PC-3 (cell line): ENCODE data around the gene RNASEH2B. TPM values are rescaled to one million over a fixed set of nuclear protein-coding genes. Genes with fewer than 3 reads are reported as not detected.

ENCODE experiments used
- ATAC-seq: fragments of 200-7000 bp; cut with Tn5 transposase; 2 replicates; pipeline ENCODE4 v1.9.1; 2020; ENCODE audit warnings: mild to moderate bottlenecking, moderate library complexity
- BruUV-seq: library from RNA; stranded (reverse); fragments of 400-500 nt; replicated peaks from 2 replicates; lab custom pipeline; 2021; lab: Mats Ljungman, UMichigan
- CTCF ChIA-PET: fragments of 300-600 bp; sonication (Branson Sonifier 250); formaldehyde crosslinking; loops from one replicate; lab custom pipeline; 2022; ENCODE audit warnings: antibody characterized with exemption; lab: Charles Lee
- POLR2A ChIA-PET: fragments of 300-600 bp; sonication (Branson Sonifier 250); formaldehyde crosslinking; loops from one replicate; lab custom pipeline; 2022; ENCODE audit warnings: antibody characterized with exemption; ENCODE audit not compliant: unreplicated experiment; lab: Charles Lee
- DNase-seq: peaks from one replicate; pipeline ENCODE4 v3.0.0-alpha.2; 2015
- H2AFZ ChIP-seq: fragments of 300-600 bp; sonication (generic); 2 replicates; pipeline ENCODE4 v1.6.0; 2016; ENCODE audit warnings: antibody characterized with exemption, low read length
- H3F3A ChIP-seq: fragments of 300-600 bp; sonication (generic); one replicate; pipeline ENCODE4 v1.6.0; 2017; ENCODE audit warnings: antibody characterized with exemption, low read length, control low read depth, mild to moderate bottlenecking; ENCODE audit not compliant: unreplicated experiment
- H3K27ac ChIP-seq: fragments of 300-600 bp; sonication (generic); 2 replicates; pipeline ENCODE4 v1.5.1; 2016; ENCODE audit warnings: mild to moderate bottlenecking, low read length
- H3K27me3 ChIP-seq: fragments of 300-600 bp; sonication (generic); 2 replicates; pipeline ENCODE4 v1.6.1; 2016; ENCODE audit warnings: low read length, mixed read lengths
- H3K36me3 ChIP-seq: fragments of 300-600 bp; sonication (generic); 2 replicates; pipeline ENCODE4 v1.6.1; 2016; ENCODE audit warnings: low read depth, mixed run types, low read length, mixed read lengths
- H3K4me1 ChIP-seq: fragments of 300-600 bp; sonication (generic); 2 replicates; pipeline ENCODE4 v1.5.1; 2016; ENCODE audit warnings: low read length; ENCODE audit not compliant: insufficient read depth
- H3K4me2 ChIP-seq: fragments of 300-600 bp; sonication (generic); 2 replicates; pipeline ENCODE4 v1.6.0; 2016; ENCODE audit warnings: low read length
- H3K4me3 ChIP-seq: fragments of 300-600 bp; sonication (generic); 2 replicates; pipeline ENCODE4 v1.5.1; 2016; ENCODE audit warnings: mild to moderate bottlenecking, low read length, mixed read lengths
- H3K79me2 ChIP-seq: fragments of 300-600 bp; sonication (generic); 2 replicates; pipeline ENCODE4 v1.6.1; 2017; ENCODE audit warnings: low read length, mixed read lengths
- H3K9ac ChIP-seq: fragments of 300-600 bp; sonication (generic); 2 replicates; pipeline ENCODE4 v1.6.0; 2016; ENCODE audit warnings: mild to moderate bottlenecking, low read length
- H3K9me2 ChIP-seq: fragments of 300-600 bp; sonication (generic); replicated peaks from 2 replicates; pipeline ENCODE4 v1.6.1; 2016; ENCODE audit warnings: mixed run types, low read length, mixed read lengths
- H3K9me3 ChIP-seq: fragments of 300-600 bp; sonication (generic); 2 replicates; pipeline ENCODE4 v1.6.1; 2016; ENCODE audit warnings: low read length, mixed read lengths
- H4K20me1 ChIP-seq: fragments of 300-600 bp; sonication (generic); 2 replicates; pipeline ENCODE4 v1.6.1; 2016; ENCODE audit warnings: low read length, mixed read lengths
- CTCF ChIP-seq: fragments of 300-600 bp; sonication (generic); conservative IDR thresholded peaks from 2 replicates; pipeline ENCODE4 v1.5.1; 2017; ENCODE audit warnings: antibody characterized with exemption, low read depth, mild to moderate bottlenecking, low read length
- EZH2 ChIP-seq: fragments of 300-600 bp; sonication (generic); IDR thresholded peaks from one replicate; pipeline ENCODE4 v1.6.1; 2017; ENCODE audit warnings: antibody characterized with exemption, mild to moderate bottlenecking, low read length; ENCODE audit not compliant: unreplicated experiment
- EZH2phosphoT487 ChIP-seq: fragments of 300-600 bp; sonication (generic); IDR thresholded peaks from 2 replicates; pipeline ENCODE4 v1.6.1; 2018; ENCODE audit warnings: mild to moderate bottlenecking, antibody characterized with exemption, low read length, borderline replicate concordance
- intact Hi-C: fragments of 100-400 bp; cut with micrococcal nuclease; formaldehyde crosslinking; loops from 2 replicates; pipeline ENCODE4 v1.9.0; 2023
- total RNA-seq: library from RNA; depleted of rRNA; stranded (reverse); fragments of >200 nt; gene quantifications from 2 replicates; pipeline ENCODE4 v1.2.3, GENCODE V29; 2014

Gene RNASEH2B
- total RNA-seq, 1 experiment from 2014 or later: 36.0 TPM

GRCh38 chr13:50957620-50958019 is 48.0 kb downstream of the RNASEH2B start:
- Histone ChIP-seq H3K4me2 (no peak overlapping the region), H3K9me3 (no peaks in the 10 kb centered on the region), H3K27me3 (no peaks in the 10 kb centered on the region), H2AFZ (no peak overlapping the region), H3K9me2 (no peaks in the 10 kb centered on the region), H3K4me1 (no peaks in the 10 kb centered on the region), H3F3A (no peaks in the 10 kb centered on the region), H3K36me3 (no peaks in the 10 kb centered on the region; the same call in 1 of the 2 replicates), H3K9ac (no peak overlapping the region), H3K4me3 (no peak overlapping the region), H3K27ac (no peak overlapping the region), H4K20me1 (no peaks in the 10 kb centered on the region), H3K79me2 (no peaks in the 10 kb centered on the region)
- POLR2A ChIA-PET: no interaction called here
- no peak for ATAC-seq
- CTCF ChIA-PET: no interaction called here
- intact Hi-C loops: no loop called here
- TF ChIP-seq EZH2phosphoT487 (no peak), EZH2 (no peak), CTCF (no peak)
- DNase-seq: no peak
- no TSS peak for BruUV-seq

GRCh38 chr13:50969691-50970090 is 60.1 kb downstream of the RNASEH2B start:
- no peaks in the 10 kb centered on the region for H4K20me1 ChIP-seq
- ATAC-seq (no peak), DNase-seq (no peak)
- TF ChIP-seq CTCF (peak; percentile 31; the same call in 1 of the 2 replicates), EZH2phosphoT487 (no peak), EZH2 (no peak)
- no peak overlapping the region for H3K4me3 ChIP-seq
- no peak overlapping the region for H3K4me2 ChIP-seq
- CTCF ChIA-PET: no interaction called here
- no peaks in the 10 kb centered on the region for H3K9me3 ChIP-seq
- no peaks in the 10 kb centered on the region for H3K36me3 ChIP-seq
- H3K9ac ChIP-seq: no peak overlapping the region
- H3K27ac ChIP-seq: no peak overlapping the region
- H2AFZ ChIP-seq: no peak overlapping the region
- H3K9me2 ChIP-seq: no peaks in the 10 kb centered on the region
- BruUV-seq: no TSS peak
- no peaks in the 10 kb centered on the region for H3K79me2 ChIP-seq
- H3K27me3 ChIP-seq: no peaks in the 10 kb centered on the region
- intact Hi-C loops: loop anchor here (5.0 kb wide), 1 partner anchor 103 kb away; no protein-coding TSS in a partner anchor
- POLR2A ChIA-PET: no interaction called here
- H3K4me1 ChIP-seq: no peaks in the 10 kb centered on the region
- no peaks in the 10 kb centered on the region for H3F3A ChIP-seq

- no peaks in the 10 kb centered on the region for H4K20me1 ChIP-seq
- ChIA-PET CTCF (no interaction called here), POLR2A (no interaction called here)
- H3K27ac ChIP-seq: no peak overlapping the region
- H2AFZ ChIP-seq: no peak overlapping the region
- no peak overlapping the region for H3K4me3 ChIP-seq
- no peak for TF ChIP-seq EZH2phosphoT487
- TF ChIP-seq CTCF: no peak
- no peak for TF ChIP-seq EZH2
- H3K4me1 ChIP-seq: no peaks in the 10 kb centered on the region
- no peak overlapping the region for H3K4me2 ChIP-seq
- H3K36me3 ChIP-seq: no peaks in the 10 kb centered on the region
- no peak overlapping the region for H3K9ac ChIP-seq
- ATAC-seq: no peak
- intact Hi-C loops: loop anchor here (5.0 kb wide), 1 partner anchor 101 kb away; no protein-coding TSS in a partner anchor
- no peaks in the 10 kb centered on the region for H3K9me2 ChIP-seq
- BruUV-seq: no TSS peak
- no peaks in the 10 kb centered on the region for H3K27me3 ChIP-seq
- no peaks in the 10 kb centered on the region for H3F3A ChIP-seq
- no peak for DNase-seq
- H3K9me3 ChIP-seq: no peaks in the 10 kb centered on the region
- H3K79me2 ChIP-seq: no peaks in the 10 kb centered on the region
Observed at GRCh38 chr13:50970956-50971355, 61.4 kb downstream of the RNASEH2B start.
